Hepatic stellate cell (primary cell): ENCODE data around the gene SRC.

Experiments
- DNase-seq: peaks from one replicate; pipeline ENCODE4 v3.0.0; 2011; ENCODE audit warnings: low spot score

Gene SRC

GRCh38 chr20:37382482-37383120 is 36.7 kb downstream of the SRC start:
- no peak for DNase-seq

GRCh38 chr20:37383229-37383989 is 37.5 kb downstream of the SRC start:
- DNase-seq = no peak

- DNase-seq = peak; percentile 78
Observed at GRCh38 chr20:37384683-37385174, 38.8 kb downstream of the SRC start.

- DNase-seq = no peak
Observed at GRCh38 chr20:37385176-37385575, 39.2 kb downstream of the SRC start.

GRCh38 chr20:37385659-37386504 is 39.9 kb downstream of the SRC start:
- no peak for DNase-seq

- no peak for DNase-seq
Observed at GRCh38 chr20:37386505-37387251, 40.7 kb downstream of the SRC start.

GRCh38 chr20:37387519-37388269 is 41.8 kb downstream of the SRC start:
- DNase-seq = no peak

GRCh38 chr20:37388831-37389230 is 42.9 kb downstream of the SRC start:
- DNase-seq = no peak

GRCh38 chr20:37389241-37389747 is 43.4 kb downstream of the SRC start:
- DNase-seq = no peak

- DNase-seq = no peak
Observed at GRCh38 chr20:37389844-37390275, 43.9 kb downstream of the SRC start.

GRCh38 chr20:37390503-37390890 is 44.6 kb downstream of the SRC start:
- DNase-seq = no peak

- no peak for DNase-seq
Observed at GRCh38 chr20:37390891-37391525, 45.1 kb downstream of the SRC start.

GRCh38 chr20:37392441-37393195 is 46.7 kb downstream of the SRC start:
- no peak for DNase-seq

- no peak for DNase-seq
Observed at GRCh38 chr20:37393196-37393862, 47.4 kb downstream of the SRC start.

GRCh38 chr20:37393863-37394542 is 48.1 kb downstream of the SRC start:
- DNase-seq = no peak

- DNase-seq = no peak
Observed at GRCh38 chr20:37394543-37395409, 48.8 kb downstream of the SRC start.

GRCh38 chr20:37395410-37395797 is 49.5 kb downstream of the SRC start:
- no peak for DNase-seq
